HG02571 (cell line): ENCODE results near the gene RGP1.

Experiments
- ATAC-seq: cut with Tn5 transposase; IDR thresholded peaks from one replicate; pipeline ENCODE4 v1.9.1; 2021; ENCODE audit warnings: mild to moderate bottlenecking, moderate library complexity; ENCODE audit not compliant: unreplicated experiment

The RGP1 gene

GRCh38 chr9:35748858-35749514 is at the start of gene RGP1, which contains the start of gene GBA2:
RGP1 (plus strand) TSS chr9:35749287; CDS start chr9:35749756, 469 bp downstream.
GBA2 (minus strand) TSS chr9:35749228; CDS start chr9:35748704, 524 bp downstream.
- peak; percentile 77 for ATAC-seq

- ATAC-seq = no peak
Observed at GRCh38 chr9:35700031-35700430, 49.1 kb upstream of the RGP1 start.

GRCh38 chr9:35700942-35701341 is 48.1 kb upstream of the RGP1 start:
- no peak for ATAC-seq

- ATAC-seq = no peak
Observed at GRCh38 chr9:35702696-35703095, 46.4 kb upstream of the RGP1 start.

GRCh38 chr9:35703906-35704672 is 45.0 kb upstream of the RGP1 start:
- ATAC-seq = no peak

GRCh38 chr9:35705372-35705771 is 43.7 kb upstream of the RGP1 start:
- ATAC-seq = no peak

- ATAC-seq = no peak
Observed at GRCh38 chr9:35705836-35706430, 43.2 kb upstream of the RGP1 start.

GRCh38 chr9:35706951-35707350 is 42.1 kb upstream of the RGP1 start:
- no peak for ATAC-seq

- ATAC-seq = no peak
Observed at GRCh38 chr9:35708146-35708545, 40.9 kb upstream of the RGP1 start.

- ATAC-seq = no peak
Observed at GRCh38 chr9:35710818-35711500, 38.1 kb upstream of the RGP1 start.

GRCh38 chr9:35711501-35712428 is 37.3 kb upstream of the RGP1 start:
- no peak for ATAC-seq

GRCh38 chr9:35712762-35713400 is 36.2 kb upstream of the RGP1 start:
- ATAC-seq = no peak

GRCh38 chr9:35713578-35713977 is 35.5 kb upstream of the RGP1 start:
- ATAC-seq = no peak

- no peak for ATAC-seq
Observed at GRCh38 chr9:35714123-35714522, 35.0 kb upstream of the RGP1 start.

GRCh38 chr9:35714579-35715252 is 34.4 kb upstream of the RGP1 start:
- no peak for ATAC-seq

- no peak for ATAC-seq
Observed at GRCh38 chr9:35716230-35716629, 32.9 kb upstream of the RGP1 start.

GRCh38 chr9:35717132-35717870 is 31.8 kb upstream of the RGP1 start:
- no peak for ATAC-seq

GRCh38 chr9:35718721-35719511 is 30.2 kb upstream of the RGP1 start:
- no peak for ATAC-seq
